HFF-Myc (cell line): Measurements from ENCODE around the gene TOR1B.

Experiments used
- DNase-seq: peaks from one replicate; pipeline ENCODE4 v3.0.0-alpha.2; 2011; ENCODE audit warnings: low read depth; ENCODE audit errors: extremely low read depth
- H3K4me3 ChIP-seq: replicated peaks from 2 replicates; pipeline ENCODE4 v1.5.1; 2011; ENCODE audit warnings: low read depth, mild to moderate bottlenecking, control low read depth, low read length
- CTCF ChIP-seq: IDR thresholded peaks from 2 replicates; pipeline ENCODE4 v1.5.1; 2012; ENCODE audit warnings: mild to moderate bottlenecking, low read depth, low read length, control low read depth; ENCODE audit errors: missing control alignments

TOR1B gene

GRCh38 chr9:129841071-129841470 lies 38.1 kb downstream of the TOR1B start:
- no peak overlapping the region for H3K4me3 ChIP-seq
- TF ChIP-seq CTCF = no peak
- DNase-seq = no peak

- H3K4me3 ChIP-seq = no peak overlapping the region
- no peak for DNase-seq
- no peak for TF ChIP-seq CTCF
These were observed 42.4 kb downstream of the TOR1B start for GRCh38 chr9:129845373-129845772.

- no peak for DNase-seq
- TF ChIP-seq CTCF = no peak
- H3K4me3 ChIP-seq = no peak overlapping the region
These were observed 45.9 kb downstream of the TOR1B start for GRCh38 chr9:129848712-129849441.

DNA sequence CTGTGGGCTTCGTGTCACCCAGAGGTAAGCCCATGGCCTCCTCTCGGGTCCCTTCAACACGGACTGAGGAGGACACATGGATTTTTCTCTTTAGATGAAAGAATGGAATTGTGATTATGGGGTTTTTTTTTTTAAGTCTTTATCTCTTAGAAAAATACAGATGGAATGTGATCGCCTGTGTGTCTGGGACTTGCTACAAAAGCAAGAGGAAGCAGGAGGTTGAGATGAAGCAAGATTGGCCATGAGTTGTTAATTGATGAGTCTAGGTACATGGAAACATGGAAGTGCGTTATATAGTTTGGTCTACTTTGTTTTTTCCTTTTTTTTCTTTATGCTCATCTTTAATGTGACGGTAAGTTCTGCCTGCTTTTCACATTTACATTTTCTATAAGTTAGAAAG lies 46.9 kb downstream of the TOR1B start:
- DNase-seq = no peak
- H3K4me3 ChIP-seq = no peak overlapping the region
- TF ChIP-seq CTCF = no peak

DNA sequence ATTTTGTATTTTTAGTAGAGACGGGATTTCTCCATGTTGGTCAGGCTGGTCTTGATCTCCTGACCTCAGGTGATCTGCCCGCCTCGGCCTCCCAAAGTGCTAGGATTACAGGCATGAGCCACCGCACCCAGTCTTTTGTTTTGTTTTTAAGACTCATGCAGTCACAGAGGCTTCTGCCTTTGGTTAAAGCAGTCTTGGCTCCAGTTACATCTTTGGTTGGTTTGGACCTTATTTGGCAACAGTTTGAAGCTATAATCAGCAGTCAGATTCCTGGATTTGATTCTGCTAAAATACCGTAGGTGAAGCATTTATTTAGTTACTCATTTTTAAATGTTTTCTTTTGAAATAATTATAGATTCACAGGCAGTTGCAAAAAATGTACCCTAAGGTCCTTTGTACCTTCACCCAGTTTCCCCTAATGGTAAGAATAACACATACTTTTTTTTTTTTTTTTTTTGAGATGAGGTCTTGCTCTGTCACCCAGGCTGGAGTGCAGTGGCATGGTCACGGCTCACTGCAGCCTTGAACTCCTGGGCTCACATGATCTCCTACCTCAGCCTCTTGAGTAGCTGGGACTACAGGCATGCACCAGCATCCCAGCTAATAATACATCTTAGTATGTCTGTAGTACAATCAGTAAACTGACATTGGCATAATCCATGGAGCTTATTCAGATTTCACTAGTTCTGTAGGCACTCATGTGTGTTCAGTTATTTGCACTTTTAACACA lies 48.0 kb downstream of the TOR1B start:
- no peak for TF ChIP-seq CTCF
- no peak for DNase-seq
- H3K4me3 ChIP-seq = no peak overlapping the region

- no peak for TF ChIP-seq CTCF
- no peak overlapping the region for H3K4me3 ChIP-seq
- DNase-seq = no peak
These were observed 48.8 kb downstream of the TOR1B start for GRCh38 chr9:129851821-129852220.
